ENCODE measurements around the gene TPSD1.
"Not testable (repeated sequence)": the region's sequence is repeated elsewhere in the genome, so short reads cannot be mapped to it uniquely, and the experiment has no call there.

Gene TPSD1

DNA sequence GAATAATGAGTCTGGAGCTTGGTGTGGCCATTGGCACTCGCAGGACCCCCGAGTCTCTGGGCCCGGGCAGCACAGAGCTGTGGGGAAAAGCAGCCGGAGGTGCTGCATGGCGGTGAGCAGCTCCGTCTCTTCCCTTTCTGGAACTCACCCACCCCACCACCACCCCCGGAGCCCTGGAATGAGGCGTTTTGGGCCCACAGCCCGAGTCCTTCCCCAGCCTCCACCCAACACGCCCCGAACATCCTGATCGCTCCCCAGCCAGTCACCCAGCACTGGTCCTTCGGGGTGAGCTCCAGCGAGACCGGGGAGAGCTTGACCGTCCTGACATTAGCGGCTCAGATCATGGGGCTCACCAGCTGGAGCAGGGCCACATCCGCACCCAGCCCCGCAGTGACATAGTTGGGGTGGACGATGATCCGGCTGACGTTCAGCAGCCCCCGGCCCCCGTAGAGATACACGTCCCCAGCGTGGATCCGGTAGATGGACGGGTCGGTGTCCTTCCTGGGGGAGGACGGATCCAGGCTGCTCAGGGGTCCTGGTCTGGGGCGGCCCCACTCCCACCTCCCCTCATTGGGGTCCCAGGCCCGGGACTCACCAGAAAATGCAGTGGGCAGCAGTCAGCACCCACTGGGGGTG is 6.5 kb downstream of the TPSD1 start:
- no peaks in the 10 kb centered on the region for H3K36me3 ChIP-seq (ENCODE audit: insufficient read depth, insufficient read length, low read length)
- H3K27me3 ChIP-seq (ENCODE audit: insufficient read depth, insufficient read length): peaks cover 53% of the 10 kb centered on the region
- no peak overlapping the region for H3K9ac ChIP-seq (ENCODE audit: insufficient read length, low read depth)
- no peak for DNase-seq (ENCODE audit: low read depth, low spot score)
- TF ChIP-seq SUZ12 (IDR thresholded peaks at IDR 0.05; ENCODE audit: extremely low read depth, insufficient read depth, insufficient read length): no peak
- no peak for TF ChIP-seq YY1 (IDR thresholded peaks at IDR 0.05; ENCODE audit: insufficient read depth, insufficient read length)
- TF ChIP-seq ZNF274 (IDR thresholded peaks at IDR 0.05; ENCODE audit: low read depth, low read length): no peak
- H3K9me3 ChIP-seq (ENCODE audit: insufficient read depth, low read length): no peaks in the 10 kb centered on the region; the same call in 1 of the 2 replicates
- H3K4me1 ChIP-seq (ENCODE audit: insufficient read depth, insufficient read length): no peaks in the 10 kb centered on the region
- H3K4me3 ChIP-seq (ENCODE audit: insufficient read length, low read depth): no peak overlapping the region

GRCh38 chr16:1262846-1263221 is 7.0 kb downstream of the TPSD1 start:
- no peaks in the 10 kb centered on the region for H3K36me3 ChIP-seq (ENCODE audit: insufficient read depth, insufficient read length, low read length)
- no peak for DNase-seq (ENCODE audit: low read depth, low spot score)
- no peaks in the 10 kb centered on the region; the same call in 1 of the 2 replicates for H3K9me3 ChIP-seq (ENCODE audit: insufficient read depth, low read length)
- H3K4me1 ChIP-seq (ENCODE audit: insufficient read depth, insufficient read length): no peaks in the 10 kb centered on the region
- TF ChIP-seq SUZ12 (IDR thresholded peaks at IDR 0.05; ENCODE audit: extremely low read depth, insufficient read depth, insufficient read length): no peak
- TF ChIP-seq YY1 (IDR thresholded peaks at IDR 0.05; ENCODE audit: insufficient read depth, insufficient read length): no peak
- no peak for TF ChIP-seq ZNF274 (IDR thresholded peaks at IDR 0.05; ENCODE audit: low read depth, low read length)
- H3K9ac ChIP-seq (ENCODE audit: insufficient read length, low read depth): no peak overlapping the region
- no peak overlapping the region for H3K4me3 ChIP-seq (ENCODE audit: insufficient read length, low read depth)
- peaks cover 48% of the 10 kb centered on the region for H3K27me3 ChIP-seq (ENCODE audit: insufficient read depth, insufficient read length)

DNA sequence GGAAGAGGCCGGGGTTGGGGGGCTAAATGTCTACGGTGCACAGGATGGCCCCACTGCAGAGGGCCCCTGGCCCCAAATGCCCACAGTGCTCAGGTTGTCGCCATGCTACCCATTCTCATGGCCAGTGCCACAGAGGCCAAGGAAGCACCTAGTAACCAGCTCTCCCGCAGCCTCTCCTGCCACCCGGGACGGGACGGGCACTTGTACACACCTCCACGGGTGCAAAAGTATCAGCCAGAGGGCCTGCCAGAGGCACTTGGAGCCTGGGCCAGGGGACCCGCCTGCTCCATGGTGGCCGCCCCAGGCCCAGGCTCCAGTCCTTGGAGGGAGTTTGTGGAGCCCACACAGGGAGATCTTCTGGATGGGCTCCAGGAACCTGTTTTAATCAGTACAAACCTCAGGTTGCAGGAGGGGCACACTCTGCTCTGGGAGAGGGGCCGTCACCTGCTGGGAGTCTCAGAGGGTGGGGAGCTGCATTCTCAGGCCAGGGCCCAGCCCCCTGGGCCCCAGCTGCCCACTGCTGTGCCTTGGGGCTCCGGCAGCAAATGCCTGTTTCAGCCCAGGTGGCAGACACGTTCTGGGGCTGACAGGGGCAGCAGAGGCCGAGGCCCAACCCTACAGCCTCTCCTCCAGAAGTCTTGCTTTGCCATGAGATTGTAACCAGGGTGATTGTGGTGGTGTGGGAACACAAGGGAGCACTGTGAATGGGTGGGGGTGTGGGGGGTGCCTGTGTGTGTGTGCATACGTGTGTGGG is 7.9 kb downstream of the TPSD1 start:
- H3K4me1 ChIP-seq (ENCODE audit: insufficient read depth, insufficient read length): no peaks in the 10 kb centered on the region
- H3K27me3 ChIP-seq (ENCODE audit: insufficient read depth, insufficient read length): peaks cover 48% of the 10 kb centered on the region
- no peak overlapping the region for H3K4me3 ChIP-seq (ENCODE audit: insufficient read length, low read depth)
- peak overlapping the region; percentile 1 for H3K9ac ChIP-seq (ENCODE audit: insufficient read length, low read depth)
- no peak for DNase-seq (ENCODE audit: low read depth, low spot score)
- H3K36me3 ChIP-seq (ENCODE audit: insufficient read depth, insufficient read length, low read length): no peaks in the 10 kb centered on the region
- TF ChIP-seq SUZ12 (IDR thresholded peaks at IDR 0.05; ENCODE audit: extremely low read depth, insufficient read depth, insufficient read length): no peak
- no peak for TF ChIP-seq ZNF274 (IDR thresholded peaks at IDR 0.05; ENCODE audit: low read depth, low read length)
- TF ChIP-seq YY1 (IDR thresholded peaks at IDR 0.05; ENCODE audit: insufficient read depth, insufficient read length): no peak
- H3K9me3 ChIP-seq (ENCODE audit: insufficient read depth, low read length): no peaks in the 10 kb centered on the region; the same call in 1 of the 2 replicates

- no peak for DNase-seq (ENCODE audit: low read depth, low spot score)
- peaks cover 40% of the 10 kb centered on the region for H3K27me3 ChIP-seq (ENCODE audit: insufficient read depth, insufficient read length)
Observed at GRCh38 chr16:1264345-1265089, 8.6 kb downstream of the TPSD1 start.

GRCh38 chr16:1265090-1265630 is 9.3 kb downstream of the TPSD1 start:
- no peaks in the 10 kb centered on the region for H3K4me1 ChIP-seq (ENCODE audit: insufficient read depth, insufficient read length)
- no peak for DNase-seq (ENCODE audit: low read depth, low spot score)
- no peak overlapping the region for H3K4me3 ChIP-seq (ENCODE audit: insufficient read length, low read depth)
- no peaks in the 10 kb centered on the region for H3K36me3 ChIP-seq (ENCODE audit: insufficient read depth, insufficient read length, low read length)
- no peaks in the 10 kb centered on the region; the same call in 1 of the 2 replicates for H3K9me3 ChIP-seq (ENCODE audit: insufficient read depth, low read length)
- TF ChIP-seq ZNF274 (IDR thresholded peaks at IDR 0.05; ENCODE audit: low read depth, low read length): no peak
- no peak for TF ChIP-seq SUZ12 (IDR thresholded peaks at IDR 0.05; ENCODE audit: extremely low read depth, insufficient read depth, insufficient read length)
- no peak for TF ChIP-seq YY1 (IDR thresholded peaks at IDR 0.05; ENCODE audit: insufficient read depth, insufficient read length)
- peaks cover 34% of the 10 kb centered on the region for H3K27me3 ChIP-seq (ENCODE audit: insufficient read depth, insufficient read length)
- no peak overlapping the region for H3K9ac ChIP-seq (ENCODE audit: insufficient read length, low read depth)

More at GRCh38 chr16:1264345-1265089, 8.6 kb downstream of the TPSD1 start:
- TF ChIP-seq YY1 (IDR thresholded peaks at IDR 0.05; ENCODE audit: insufficient read depth, insufficient read length) (no peak), ZNF274 (IDR thresholded peaks at IDR 0.05; ENCODE audit: low read depth, low read length) (no peak), SUZ12 (IDR thresholded peaks at IDR 0.05; ENCODE audit: extremely low read depth, insufficient read depth, insufficient read length) (no peak)
- no peaks in the 10 kb centered on the region for H3K4me1 ChIP-seq (ENCODE audit: insufficient read depth, insufficient read length)
- H3K9me3 ChIP-seq (ENCODE audit: insufficient read depth, low read length): no peaks in the 10 kb centered on the region; the same call in 1 of the 2 replicates
- H3K36me3 ChIP-seq (ENCODE audit: insufficient read depth, insufficient read length, low read length): no peaks in the 10 kb centered on the region
- H3K9ac ChIP-seq (ENCODE audit: insufficient read length, low read depth): no peak overlapping the region
- no peak overlapping the region for H3K4me3 ChIP-seq (ENCODE audit: insufficient read length, low read depth)

DNA sequence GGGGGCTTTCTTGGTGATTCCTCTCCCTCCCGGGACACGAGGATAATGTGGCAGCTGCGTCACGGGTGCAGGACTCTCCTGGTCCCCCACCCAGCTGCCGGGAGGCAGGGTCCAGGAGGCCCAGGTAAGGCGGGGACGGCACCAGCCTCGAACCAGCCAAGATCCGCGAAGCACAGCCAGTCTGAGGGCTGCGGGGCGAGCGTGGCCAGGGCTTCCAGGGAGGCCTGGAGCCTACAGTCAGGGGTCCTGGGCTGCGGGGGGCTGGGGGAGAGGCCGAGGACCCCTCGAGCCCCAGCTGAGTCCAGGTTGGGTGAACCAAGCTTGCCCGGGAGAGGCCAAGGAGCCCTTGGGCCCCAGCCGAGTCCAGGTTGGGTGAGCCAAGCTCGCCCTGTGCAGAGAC is 10.0 kb downstream of the TPSD1 start:
- H3K9me3 ChIP-seq (ENCODE audit: insufficient read depth, low read length): no peaks in the 10 kb centered on the region; the same call in 1 of the 2 replicates
- H3K4me3 ChIP-seq (ENCODE audit: insufficient read length, low read depth): no peak overlapping the region
- no peak overlapping the region for H3K9ac ChIP-seq (ENCODE audit: insufficient read length, low read depth)
- H3K36me3 ChIP-seq (ENCODE audit: insufficient read depth, insufficient read length, low read length): no peaks in the 10 kb centered on the region
- DNase-seq (ENCODE audit: low read depth, low spot score): no peak
- no peaks in the 10 kb centered on the region for H3K4me1 ChIP-seq (ENCODE audit: insufficient read depth, insufficient read length)
- H3K27me3 ChIP-seq (ENCODE audit: insufficient read depth, insufficient read length): peaks cover 27% of the 10 kb centered on the region
- TF ChIP-seq ZNF274 (IDR thresholded peaks at IDR 0.05; ENCODE audit: low read depth, low read length): no peak
- TF ChIP-seq YY1 (IDR thresholded peaks at IDR 0.05; ENCODE audit: insufficient read depth, insufficient read length): no peak
- TF ChIP-seq SUZ12 (IDR thresholded peaks at IDR 0.05; ENCODE audit: extremely low read depth, insufficient read depth, insufficient read length): no peak

DNA sequence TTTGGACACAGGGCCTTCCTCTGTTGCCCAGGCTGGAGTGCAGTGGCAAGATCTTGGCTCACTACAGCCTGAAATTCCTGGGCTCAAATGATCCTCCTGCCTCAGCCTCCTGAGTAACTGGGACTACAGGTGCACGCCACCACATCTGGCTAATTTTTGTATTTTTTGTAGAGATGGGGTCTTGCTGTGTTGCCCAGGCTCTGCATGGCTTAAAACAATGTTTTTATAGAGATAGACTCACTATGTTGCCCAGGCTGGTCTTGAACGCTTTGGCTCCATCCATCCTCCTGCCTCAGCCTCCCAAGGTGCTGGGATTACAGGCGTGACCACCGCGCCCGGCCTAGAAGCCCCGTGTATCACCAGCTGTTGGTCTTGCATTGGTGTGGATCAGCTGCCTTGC is 13.5 kb downstream of the TPSD1 start:
- not testable (repeated sequence) for H3K4me3 ChIP-seq (ENCODE audit: insufficient read length, low read depth); DNase-seq (ENCODE audit: low read depth, low spot score); H3K4me1 ChIP-seq (ENCODE audit: insufficient read depth, insufficient read length); H3K9ac ChIP-seq (ENCODE audit: insufficient read length, low read depth); H3K36me3 ChIP-seq (ENCODE audit: insufficient read depth, insufficient read length, low read length); H3K9me3 ChIP-seq (ENCODE audit: insufficient read depth, low read length)
- H3K27me3 ChIP-seq (ENCODE audit: insufficient read depth, insufficient read length): peaks cover 29% of the 10 kb centered on the region
